ENCODE measurements around the gene PRKAG2.
"Not testable (repeated sequence)": the region's sequence is repeated elsewhere in the genome, so short reads cannot be mapped to it uniquely, and the experiment has no call there.

The PRKAG2 gene

DNA sequence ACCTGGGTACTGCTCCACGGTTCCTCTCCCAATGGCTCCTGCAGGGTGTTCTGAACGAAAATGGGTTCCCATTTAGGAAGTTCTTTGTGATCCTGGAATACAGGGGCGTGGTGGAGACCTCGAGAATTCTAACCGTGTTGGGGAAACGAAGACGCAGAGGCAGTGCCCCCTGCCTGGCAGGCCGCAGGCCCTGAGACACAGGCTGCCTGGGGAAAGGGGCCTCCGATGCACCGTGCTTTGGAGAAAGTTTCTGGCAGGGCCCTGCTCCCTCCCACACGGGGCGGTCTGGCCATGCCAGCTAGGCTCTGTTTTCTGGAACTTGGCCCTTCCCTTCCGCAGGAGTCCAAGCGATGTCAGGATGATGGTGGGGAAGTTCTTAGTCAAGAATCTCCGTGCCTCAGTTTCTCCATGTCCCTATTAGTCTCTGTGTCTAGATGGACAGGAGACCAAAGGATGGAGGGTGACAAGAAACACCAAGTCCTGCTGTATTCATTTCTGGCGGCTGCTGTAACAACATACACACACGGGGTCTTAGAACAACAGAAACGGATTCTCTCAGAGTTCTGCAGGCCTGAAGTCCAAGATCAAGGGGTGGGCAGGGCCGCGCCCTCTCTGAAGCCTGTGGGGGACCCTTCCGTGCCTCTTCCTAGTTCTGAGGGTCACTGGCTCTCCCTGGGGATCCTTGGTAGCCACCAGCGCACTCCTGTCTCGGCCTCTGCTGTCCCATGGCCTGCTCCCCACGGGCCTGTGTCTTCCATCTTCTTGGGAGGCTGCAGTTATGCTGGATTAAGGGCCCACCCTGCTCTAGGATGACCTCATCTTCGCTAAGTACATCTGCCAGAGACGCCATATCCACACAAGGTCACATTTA lies 27.7 kb downstream of the PRKAG2 start:
- no peak for DNase-seq

DNA sequence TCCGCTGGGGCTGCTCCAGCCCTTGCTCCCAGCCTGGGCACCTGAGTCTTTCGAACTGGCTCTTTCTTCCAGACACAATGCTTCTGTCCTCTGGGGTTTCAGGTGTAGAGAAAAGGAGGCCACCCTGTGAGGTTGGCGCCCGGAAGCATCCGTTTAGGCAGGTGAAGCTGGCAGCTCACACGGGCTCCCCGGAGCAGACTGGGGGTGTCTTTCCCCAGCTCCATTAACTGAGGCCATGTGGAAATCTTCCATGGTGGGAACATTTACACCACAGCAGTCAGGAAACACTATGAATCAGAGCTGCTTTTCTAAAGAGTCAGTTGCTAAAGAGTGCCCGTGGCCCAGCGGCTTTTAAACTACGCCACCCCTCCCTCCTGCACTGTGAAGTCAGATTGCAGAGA lies 29.2 kb downstream of the PRKAG2 start:
- DNase-seq, result no peak

DNA sequence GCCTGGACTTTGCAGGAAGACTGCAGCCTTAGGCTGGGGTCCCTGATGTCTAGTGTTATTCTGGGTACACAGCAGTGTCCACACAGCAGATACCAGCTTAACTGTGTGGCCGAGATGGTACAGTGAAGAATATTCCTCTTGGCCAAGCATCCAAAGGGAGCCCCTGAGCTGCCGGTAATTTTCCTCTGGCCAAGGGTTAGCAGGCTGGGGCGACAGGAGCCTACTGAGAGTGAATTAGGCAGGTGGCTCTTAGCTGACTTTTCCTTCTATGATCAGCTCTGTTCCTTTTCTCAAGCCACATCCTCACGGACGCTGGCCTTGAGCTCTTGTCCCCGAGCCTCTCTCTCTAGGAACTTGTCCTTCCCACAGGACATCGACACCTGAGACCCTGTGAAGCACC lies 29.8 kb downstream of the PRKAG2 start:
- no peak for DNase-seq

DNA sequence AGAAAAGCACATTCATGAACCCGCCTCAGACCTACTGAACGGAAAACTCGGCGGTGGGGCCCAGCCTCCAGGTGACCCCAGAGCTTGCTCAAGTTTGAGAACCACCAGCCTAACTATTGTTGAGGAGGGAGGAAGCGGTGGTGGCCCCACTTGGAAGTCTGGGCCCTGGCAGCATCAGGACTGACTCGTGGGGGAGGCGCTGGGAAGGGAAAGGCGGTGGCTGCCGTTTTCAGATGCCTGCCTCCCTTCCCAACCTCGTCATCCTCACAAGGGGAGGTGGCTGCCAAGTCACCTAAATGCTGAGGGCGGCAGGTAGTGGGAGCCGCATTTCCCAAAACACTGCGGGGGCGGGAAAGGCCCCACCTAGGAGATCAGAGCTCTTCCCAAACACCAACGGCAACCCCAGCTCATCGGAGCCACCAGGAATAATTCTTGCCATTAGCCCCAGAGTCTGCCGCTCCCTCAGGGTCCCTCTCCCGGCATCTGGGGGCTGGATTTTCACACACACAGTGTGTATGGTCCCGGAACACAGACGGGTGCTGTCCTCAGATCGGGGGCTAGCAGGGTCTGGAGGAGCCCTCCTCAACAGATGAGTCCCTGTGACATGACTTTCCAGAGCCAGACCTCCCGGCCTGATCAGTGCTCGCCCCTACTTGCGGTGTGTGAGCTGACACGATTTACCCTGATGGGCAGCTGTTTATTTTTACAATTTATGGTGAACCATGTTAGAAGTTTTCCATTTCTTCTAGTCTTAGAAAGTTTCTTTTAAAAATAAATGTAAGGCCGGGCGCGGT lies 31.3 kb downstream of the PRKAG2 start:
- no peak for DNase-seq

DNA sequence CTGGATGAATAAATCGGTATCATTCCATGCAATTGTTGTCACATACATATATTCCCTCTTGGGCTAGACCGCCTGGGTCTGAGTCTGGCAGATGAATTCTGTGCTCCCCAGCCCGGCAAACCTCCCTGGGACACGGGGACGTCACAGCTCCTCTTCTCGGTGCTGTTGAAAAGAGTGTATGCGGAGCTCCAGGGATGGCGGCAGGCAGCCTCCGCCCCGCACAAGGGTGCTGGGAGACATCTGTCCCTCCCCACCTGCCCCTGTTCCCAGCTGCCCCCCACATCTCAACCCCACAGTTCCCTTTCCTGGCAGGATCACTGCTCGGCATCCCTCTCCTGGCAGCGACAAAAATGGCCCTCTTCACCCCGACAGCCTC lies 32.1 kb downstream of the PRKAG2 start:
- no peak for DNase-seq

DNA sequence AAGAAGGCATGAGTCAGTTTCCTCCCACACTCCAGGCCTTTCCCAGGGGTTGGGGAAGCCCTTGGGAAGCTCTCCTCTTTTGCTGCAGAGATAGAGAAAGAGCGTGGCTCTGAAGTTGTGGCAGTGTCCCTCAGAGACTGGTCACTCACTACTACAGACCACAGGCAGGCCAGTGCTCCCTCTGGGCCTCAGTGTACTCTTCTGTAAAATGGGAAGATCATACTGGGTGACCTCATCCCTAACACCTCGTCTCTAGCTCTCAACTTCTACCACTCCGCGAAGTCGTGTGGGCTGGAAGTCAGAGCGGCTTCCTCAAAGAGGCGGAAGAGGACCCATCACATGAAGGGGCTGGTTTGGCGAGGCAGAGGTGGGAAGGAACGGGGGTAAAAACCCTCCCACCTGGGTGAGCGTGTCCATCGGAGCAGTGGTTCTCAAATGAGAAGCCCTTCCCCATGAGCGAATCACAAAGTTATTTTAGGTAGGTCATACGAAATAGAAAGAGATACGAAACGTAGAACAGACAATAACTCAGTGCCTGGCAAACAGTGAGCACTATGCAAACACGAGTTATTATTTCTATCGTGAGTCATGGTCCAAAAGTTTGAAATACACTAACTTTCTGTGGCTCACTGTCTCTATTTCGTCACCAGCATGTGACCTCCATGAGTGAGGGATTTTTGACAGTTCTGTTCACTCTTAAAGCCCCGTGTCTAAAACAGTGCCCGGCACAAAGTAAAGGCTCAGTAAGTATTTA lies 32.7 kb downstream of the PRKAG2 start:
- no peak for DNase-seq

DNA sequence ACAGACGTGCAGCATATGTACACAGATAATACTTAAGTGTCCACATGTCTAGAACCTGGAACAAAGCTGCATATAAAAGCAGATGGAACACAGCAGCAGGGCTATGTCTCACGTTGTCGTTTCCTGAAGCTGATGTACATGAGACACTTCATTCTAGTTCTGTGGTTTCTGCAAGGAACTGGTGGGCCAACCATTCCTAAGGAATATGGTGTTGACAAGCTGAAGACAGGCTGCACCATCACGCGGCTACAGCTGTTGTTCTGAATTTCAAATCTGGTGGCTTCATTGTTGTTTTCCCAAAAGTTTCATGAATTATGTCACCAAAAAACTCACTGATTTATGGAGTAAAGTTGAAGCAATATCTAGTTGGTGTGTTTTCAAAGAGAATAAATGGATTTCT lies 33.7 kb downstream of the PRKAG2 start:
- DNase-seq, result no peak

DNA sequence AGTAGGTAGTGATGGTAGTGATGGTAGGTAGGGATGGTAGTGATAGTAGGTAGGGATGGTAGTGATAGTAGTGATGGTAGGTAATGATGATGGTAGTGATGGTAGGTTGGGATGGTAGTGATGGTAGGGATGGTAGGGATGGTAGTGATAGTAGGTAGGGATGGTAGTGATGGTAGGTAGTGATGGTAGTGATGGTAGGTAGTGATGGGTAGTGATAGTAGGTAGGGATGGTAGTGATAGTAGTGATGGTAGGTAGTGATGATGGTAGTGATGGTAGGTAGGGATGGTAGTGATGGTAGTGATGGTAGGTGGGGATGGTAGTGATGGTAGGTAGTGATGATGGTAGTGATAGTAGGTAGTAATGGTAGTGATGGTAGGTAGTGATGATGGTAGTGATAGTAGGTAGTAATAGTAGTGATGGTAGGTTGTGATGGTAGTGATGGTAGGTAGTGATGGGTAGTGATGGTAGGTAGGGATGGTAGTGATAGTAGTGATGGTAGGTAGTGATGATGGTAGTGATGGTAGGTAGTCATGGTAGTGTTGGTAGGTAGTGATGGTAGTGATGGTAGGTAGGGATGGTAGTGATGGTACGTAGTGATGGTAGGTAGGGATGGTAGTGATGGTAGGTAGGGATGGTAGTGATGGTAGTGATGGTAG lies 35.4 kb downstream of the PRKAG2 start:
- DNase-seq, result not testable (repeated sequence)

DNA sequence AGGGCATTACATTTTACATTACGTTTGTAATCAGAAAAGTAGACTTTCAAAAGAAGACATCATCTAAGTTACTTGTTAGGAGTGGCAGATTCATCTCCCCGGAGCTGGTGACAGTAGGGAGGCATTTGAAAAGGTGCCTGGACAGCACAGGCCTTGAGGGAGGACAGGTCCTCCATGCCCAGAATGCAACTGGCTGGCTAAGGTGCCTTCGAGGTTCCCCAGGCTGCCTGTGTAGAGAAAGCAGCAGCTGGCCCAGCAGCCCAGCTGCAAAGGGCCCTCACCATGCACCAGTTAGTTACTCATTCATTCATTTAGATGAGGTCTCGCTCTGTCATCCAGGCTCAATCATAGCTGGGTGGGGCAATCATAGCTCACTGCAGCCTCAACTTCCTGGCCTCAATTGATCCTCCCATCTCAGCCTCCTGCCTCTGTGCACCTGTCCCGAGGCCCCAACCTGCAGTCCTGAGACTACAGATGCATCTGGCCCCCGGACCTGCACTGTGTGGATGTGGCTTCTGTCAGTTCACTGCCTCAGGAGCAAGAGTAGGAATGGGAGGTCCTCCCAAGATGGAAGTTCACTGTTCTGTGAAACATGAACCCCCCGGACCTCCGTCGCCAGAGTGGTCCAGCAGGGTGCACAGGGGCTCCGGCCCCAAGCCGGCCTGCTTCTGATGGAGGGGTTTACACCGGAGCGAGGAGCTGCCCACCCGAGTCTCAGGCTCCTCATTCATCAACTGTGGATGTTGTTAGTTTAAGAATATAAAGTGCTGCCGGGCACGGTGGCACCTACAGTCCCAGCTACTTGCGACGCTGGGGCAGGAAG lies 36.6 kb downstream of the PRKAG2 start:
- DNase-seq, result no peak

DNA sequence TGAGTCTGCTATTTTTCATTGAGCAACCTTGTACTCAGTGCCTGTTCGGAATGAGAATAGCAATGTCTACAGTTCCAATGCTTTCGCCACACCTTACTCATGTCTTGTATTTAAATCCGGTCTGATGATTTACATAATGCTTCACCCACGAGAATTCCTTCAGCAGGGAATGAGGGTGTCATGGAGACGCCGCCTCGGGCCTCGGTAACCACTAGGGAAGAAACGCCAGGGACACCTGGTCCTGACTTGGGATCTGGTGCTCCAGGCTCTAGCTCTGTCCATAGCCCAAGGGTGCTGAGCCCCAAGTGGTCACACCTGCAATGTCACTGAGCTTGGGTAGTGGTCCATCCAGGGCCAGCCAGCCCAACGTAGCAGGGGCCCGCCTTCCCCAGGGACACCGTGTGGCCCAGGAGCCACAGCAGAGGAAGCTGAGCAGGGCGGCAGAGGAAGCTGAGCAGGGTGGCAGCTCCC lies 37.4 kb downstream of the PRKAG2 start:
- no peak for DNase-seq

DNA sequence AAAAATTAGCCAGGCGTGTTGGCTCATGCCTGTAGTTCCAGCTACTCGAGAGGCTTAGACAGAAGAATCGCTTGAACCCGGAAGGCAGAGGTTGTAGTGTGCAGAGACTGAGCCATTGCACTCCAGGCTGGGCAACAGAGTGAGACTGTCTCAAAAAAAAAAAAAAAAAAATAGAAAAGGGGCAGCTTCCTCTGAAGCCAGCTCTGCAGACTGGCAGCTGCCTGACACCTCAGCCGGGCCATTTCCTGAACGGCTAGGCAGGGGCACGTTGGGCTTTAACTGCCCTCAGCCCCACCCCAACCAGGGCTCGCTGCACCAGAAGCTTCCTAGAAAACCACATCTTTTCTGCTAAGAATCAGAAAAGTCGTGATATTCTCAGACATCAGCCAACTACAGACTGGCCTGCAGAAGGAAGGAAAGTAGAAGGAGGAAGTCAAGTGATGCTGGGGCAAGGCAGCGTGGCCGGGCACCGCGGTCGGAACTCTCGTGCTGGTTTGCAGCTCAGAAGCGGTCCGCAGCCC lies 38.0 kb downstream of the PRKAG2 start:
- no peak for DNase-seq

DNA sequence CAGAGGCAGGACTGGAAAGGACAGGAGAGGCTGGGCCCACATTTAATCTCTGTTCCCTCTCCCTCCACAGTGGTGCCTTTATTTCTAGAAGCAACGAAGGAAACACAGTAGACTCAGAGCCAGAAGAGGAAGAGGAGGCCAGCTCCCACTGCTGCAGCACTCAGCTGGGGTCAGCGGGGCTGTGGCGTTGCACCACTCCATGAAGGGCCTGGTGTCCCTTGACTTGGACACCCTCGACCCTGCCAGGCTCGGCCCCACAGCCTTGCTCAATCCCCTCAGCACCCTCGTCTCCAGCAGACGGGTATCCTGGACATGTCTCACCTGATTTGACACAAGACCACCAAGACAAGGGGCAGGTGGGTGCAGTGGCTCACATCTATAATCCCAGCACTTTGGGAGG lies 38.8 kb downstream of the PRKAG2 start:
- no peak for DNase-seq

DNA sequence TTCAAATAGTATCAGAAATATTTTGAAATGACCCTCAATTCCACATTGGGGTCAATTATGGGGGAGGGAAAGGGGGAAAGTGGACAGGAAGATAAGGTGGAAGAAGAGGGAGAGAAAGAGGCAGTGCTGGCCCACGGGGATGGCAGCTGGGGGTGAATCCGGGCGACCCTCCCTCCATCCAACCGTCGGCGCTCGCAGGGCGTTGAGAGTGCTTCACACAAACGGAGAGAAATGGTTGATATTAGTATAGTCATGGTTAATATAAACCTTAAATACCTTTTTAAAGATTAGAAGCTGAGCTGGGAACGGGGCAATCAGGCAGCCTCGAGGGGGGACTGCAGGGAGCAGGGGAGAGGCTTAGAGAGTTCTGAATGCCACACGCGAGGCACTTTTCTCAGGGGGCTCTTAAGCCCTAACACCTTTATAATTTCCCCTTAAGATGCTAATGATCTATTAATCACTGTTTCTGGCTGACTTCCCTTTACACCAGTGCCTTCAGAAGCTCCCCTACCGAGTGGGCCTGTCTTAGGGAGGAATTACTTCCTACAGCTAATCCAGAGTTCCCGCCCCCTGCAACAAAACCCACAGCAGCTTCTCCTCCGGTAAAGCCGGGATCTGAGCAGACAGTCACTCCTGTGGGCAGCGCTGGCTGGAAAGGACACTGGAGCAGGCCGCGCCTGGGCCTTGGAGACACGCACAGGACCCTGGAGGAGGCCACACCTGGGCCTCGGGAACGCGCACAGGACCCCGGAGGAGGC lies 39.5 kb downstream of the PRKAG2 start:
- peak in 1 of 3 experiments; percentile 20 for DNase-seq

DNA sequence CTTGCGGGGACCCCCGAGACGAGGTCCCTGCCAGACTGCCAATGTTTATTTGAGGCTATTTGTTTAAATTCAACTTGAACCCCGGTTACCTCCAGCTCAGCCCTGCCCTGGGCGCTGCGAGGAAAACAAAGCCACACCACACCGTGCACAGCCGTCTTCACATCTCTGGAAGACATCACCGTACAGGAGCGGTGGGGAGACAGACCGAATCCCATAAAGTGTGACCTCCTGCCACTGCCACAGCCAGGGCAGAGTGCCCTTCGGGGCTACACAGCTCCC lies 40.0 kb downstream of the PRKAG2 start:
- DNase-seq, result no peak

DNA sequence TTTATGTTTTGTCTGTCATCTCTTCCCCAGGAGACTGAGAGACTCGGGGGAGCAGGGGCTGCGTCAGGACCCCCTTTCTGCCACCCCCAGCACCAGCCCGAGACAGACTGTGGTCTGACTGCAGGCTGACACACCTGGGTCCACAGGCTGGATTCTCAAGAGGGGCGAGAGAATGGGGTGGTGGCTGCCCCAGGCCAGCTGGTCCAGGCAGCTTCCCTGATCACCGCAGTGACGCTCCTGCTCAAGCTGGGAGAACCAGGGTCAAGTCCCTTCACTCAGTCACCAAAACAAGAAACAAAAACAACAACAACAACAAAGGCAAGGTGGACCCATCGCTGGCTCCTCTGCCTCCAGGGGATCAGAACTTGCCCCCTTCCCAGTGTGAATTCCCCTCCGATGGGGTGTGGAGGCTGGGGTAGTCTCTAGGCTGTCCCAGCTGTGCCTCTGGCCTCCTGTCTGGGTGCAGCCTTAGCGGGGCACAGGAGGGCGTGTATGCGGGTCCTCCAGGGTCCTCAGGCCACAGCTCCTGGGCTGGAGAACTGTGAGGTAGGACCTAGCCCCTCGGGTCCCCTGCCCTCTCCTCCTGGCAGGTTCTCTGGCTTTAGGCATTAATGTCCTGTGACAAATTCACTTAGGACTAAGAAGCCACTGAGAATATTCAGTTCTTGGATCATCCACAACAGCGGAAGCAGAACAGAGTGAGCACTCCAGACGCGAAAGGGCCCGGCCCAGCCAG lies 40.6 kb downstream of the PRKAG2 start:
- no peak for DNase-seq

DNA sequence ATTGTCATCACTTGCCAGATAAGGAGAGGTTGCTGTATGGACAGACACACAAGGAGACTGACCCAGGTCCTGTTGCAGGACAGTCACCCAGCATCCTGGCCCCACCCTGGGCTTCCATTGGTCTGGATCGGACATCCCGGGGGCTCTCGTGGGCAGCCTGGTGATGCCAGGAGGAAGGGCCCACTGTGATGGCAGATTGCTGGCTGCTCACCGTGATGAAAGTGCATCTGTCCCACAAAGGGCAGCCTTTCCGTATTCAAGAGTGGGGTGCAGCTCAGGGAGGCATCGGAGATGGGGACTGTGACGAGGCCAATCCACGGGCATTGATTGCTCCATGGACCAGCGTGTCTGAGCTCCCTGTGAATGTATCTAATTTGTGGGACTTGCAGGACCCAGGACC lies 41.3 kb downstream of the PRKAG2 start:
- DNase-seq, result no peak

DNA sequence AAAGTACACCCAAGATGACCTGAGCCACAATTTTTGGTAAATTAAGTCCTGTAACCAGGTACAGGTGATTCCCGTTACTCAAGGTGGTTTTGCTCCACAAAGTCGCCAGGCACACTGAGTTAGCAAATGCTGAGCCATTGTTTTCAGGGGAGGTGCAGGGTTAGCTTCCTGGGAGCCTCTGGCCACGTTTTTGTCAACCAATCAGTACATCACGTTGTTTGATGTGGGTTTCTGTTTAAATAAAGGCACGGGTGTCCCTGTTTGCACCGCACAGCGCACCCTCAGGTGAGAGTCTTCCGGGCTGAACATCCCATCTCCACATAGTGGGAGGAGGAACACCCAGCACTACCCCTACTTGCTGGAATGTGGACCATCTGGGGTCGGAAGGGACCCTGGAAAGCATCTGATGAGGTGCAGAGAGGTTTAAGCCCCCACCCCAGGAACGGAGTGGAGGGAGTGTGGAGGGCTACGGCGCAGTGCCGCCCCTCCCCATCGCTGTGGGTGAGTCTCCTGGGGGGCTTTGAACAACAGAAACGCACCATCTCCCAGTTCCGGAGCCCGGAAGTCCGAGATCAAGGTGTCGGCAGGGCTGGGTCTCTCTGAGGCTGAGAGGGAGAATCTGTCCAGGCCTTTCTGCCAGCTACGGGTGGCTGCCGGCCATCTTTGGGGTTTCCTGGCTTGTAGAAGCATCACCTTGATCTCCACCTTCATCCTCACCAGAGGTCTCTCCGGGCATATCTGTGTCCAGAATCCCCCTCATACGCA lies 42.5 kb downstream of the PRKAG2 start:
- DNase-seq, result no peak

DNA sequence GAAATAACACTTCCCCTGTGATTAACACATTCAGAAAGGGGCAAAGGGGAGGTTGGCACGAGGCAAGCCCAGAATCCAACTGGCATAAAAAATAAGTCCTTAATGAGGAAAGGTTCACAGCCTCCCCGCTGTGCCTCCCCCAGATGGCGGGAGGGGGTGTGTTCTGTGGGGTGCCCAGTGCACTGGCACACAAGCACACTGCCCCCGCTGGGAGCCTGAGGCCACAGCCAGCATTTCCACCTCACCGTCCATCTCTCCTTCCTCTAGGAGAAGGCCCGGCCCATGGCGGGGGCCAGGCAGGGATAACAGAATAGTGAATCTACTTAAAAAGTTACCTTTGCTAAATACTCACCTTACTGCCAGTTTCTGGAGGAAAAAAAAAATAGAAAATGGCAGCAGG lies 43.2 kb downstream of the PRKAG2 start:
- DNase-seq, result peak in 1 of 3 experiments; percentile 12

DNA sequence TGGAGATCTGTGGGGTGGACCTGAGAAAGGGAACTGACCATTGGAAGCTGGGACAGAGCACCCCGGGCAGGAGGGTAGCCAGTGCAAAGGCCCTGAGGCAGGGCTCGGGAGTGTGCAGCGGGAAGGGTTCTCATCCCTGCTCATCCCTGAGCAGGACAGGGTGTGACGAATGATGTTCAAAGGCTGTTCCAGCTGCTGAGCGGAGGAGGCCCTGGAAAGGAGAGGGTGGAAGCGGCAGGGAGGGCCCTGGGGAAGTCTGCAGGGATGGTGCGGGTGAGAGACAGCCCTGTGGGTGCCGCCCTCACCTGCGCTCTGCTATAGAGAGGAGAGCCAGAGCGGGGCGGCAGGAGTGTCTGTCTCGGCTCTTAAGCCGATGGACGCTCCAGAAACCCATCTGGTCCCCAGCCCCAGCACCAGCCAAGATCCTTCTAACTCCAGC lies 43.7 kb downstream of the PRKAG2 start:
- no peak for DNase-seq

DNA sequence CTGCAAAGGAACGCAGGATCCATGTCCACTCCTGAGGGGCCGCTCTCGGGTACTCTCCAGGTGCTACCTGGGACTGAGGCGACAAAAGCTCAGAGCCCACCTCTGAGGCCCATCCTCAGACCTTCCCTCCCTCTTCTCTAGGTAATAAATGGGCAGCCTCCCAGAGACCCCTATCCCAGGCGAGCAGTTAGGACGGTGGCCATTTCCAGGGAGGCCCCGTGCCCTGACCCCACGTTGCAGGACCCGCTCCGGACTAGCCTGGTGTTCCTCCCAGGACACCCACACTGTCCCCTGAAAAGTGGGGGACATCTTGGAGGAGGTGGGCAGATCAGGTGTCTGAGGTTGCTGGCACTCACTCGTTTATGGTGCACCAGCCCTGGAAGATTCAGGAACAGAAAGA lies 44.3 kb downstream of the PRKAG2 start:
- no peak for DNase-seq
